ENCODE measurements around the gene LAMA2. TPM values are rescaled to one million over a fixed set of nuclear protein-coding genes. Genes with fewer than 3 reads are reported as not detected.

LAMA2 gene
- total and polyA plus RNA-seq, 7 donors: 0.46 to 131 (median 59.6) TPM

DNA sequence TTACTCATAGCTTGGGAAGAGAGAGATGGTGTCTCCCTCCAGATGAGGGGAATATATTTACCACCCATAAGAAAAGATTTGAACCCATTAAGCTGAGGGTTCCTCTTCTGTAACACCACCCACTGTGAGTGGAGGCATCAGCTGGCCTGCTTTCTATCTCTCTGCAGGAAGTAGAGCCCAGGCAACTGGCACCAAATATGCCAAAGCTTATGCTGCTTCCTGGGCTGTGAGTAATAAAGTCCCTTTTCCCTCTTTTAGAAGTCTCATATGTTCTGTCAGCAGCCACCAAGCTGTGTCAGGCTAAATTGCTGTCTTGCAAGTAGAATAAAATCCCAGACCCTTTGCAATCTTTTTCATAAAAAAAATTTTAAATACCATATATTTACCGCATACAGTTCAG lies 241.4 kb downstream of the LAMA2 start:
- Histone ChIP-seq H3K4me1 (no peaks in the 10 kb centered on the region), H3K27me3 (no peaks in the 10 kb centered on the region), H3K36me3 (no peaks in the 10 kb centered on the region), H3K9me3 (no peaks in the 10 kb centered on the region), H3K27ac (peak overlapping the region in 1 of 4 donors; percentile 12), H3K4me3 (no peak overlapping the region)
- no peak for DNase-seq
- intact Hi-C loops (cut with DNase I): no loop called here
- TF ChIP-seq, protein P1, sequence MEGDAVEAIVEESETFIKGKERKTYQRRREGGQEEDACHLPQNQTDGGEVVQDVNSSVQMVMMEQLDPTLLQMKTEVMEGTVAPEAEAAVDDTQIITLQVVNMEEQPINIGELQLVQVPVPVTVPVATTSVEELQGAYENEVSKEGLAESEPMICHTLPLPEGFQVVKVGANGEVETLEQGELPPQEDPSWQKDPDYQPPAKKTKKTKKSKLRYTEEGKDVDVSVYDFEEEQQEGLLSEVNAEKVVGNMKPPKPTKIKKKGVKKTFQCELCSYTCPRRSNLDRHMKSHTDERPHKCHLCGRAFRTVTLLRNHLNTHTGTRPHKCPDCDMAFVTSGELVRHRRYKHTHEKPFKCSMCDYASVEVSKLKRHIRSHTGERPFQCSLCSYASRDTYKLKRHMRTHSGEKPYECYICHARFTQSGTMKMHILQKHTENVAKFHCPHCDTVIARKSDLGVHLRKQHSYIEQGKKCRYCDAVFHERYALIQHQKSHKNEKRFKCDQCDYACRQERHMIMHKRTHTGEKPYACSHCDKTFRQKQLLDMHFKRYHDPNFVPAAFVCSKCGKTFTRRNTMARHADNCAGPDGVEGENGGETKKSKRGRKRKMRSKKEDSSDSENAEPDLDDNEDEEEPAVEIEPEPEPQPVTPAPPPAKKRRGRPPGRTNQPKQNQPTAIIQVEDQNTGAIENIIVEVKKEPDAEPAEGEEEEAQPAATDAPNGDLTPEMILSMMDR (IDR thresholded peaks at IDR 0.05): no peak
- no peak for TF ChIP-seq EP300 (IDR thresholded peaks at IDR 0.05)
- no peak for TF ChIP-seq POLR2A (IDR thresholded peaks at IDR 0.05)
- no peak for TF ChIP-seq POLR2AphosphoS5 (IDR thresholded peaks at IDR 0.05)
- 97 to 99% methylated on average over 1 of the region's 1 CpG for WGBS, 2 donors

DNA sequence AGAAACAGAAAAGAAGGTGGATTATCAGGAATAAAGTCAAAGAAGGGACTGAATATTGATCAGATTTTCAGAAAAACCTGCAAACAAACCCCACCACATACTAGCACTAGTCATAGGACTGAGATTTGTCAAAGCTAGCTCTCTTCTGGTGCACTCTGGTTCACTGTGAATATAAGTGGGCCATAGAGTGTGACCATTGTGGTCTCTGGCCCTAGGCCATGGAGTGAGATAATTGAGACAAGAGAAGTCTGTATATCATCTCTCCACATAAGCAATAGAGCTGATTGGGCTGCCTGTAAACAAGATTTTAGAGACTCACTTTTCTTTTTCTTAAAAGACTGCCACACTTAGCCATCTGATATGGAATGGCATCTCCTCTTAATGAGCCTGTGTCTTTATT lies 247.2 kb downstream of the LAMA2 start:
- H3K36me3 ChIP-seq: no peaks in the 10 kb centered on the region
- no peak for DNase-seq
- H3K27me3 ChIP-seq: no peaks in the 10 kb centered on the region
- TF ChIP-seq, protein P1 (IDR thresholded peaks at IDR 0.05): no peak
- TF ChIP-seq POLR2AphosphoS5 (IDR thresholded peaks at IDR 0.05) (no peak), EP300 (IDR thresholded peaks at IDR 0.05) (no peak), POLR2A (IDR thresholded peaks at IDR 0.05) (no peak)
- intact Hi-C loops (cut with DNase I): no loop called here
- H3K4me3 ChIP-seq: no peak overlapping the region
- H3K4me1 ChIP-seq: peaks cover 0 to 10% (median 0%) of the 10 kb centered on the region in 4 donors
- no peaks in the 10 kb centered on the region for H3K9me3 ChIP-seq
- peak overlapping the region in 3 of 4 donors; percentile 13 to 65 (median 16) for H3K27ac ChIP-seq

DNA sequence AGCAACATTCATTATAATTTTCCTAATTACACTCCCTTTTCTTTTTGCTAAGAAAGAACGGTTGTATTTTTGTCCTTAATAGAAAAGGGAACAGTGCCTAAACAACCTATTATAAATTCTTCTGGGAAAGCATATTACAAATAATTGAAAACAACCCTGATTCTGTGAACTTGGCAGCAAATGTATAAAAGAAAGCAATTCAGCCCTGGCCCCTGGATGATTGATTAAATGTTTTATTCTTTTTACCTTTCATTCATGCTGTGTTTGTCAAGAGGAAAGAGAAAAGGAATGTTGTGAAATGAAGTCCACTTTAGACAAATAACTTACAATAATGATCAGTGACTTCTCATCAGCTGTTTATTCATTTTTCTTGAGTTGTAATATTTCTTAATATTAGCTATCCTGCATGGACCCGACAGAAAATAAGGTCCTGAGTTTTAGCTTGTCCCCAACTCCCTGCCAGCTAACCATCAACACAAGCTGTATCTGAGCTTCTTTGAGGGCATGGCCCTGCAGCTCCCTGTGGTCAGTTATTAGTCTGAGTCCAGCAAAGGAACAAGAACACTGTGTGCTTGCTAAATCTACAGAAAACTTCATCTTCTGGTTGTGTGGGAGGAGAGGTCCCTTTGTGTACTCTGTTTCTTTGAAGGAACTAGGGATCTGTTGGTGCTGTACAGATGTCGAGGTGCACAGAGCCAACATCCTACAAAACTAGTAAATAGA lies 248.2 kb downstream of the LAMA2 start:
- DNase-seq: peak; percentile 91
- no peaks in the 10 kb centered on the region for H3K9me3 ChIP-seq
- no peak overlapping the region for H3K4me3 ChIP-seq
- peak overlapping the region; percentile 16 to 65 (median 30) for H3K27ac ChIP-seq
- H3K27me3 ChIP-seq: no peaks in the 10 kb centered on the region
- intact Hi-C loops (cut with DNase I): no loop called here
- WGBS, 2 donors: 78 to 80% methylated on average over 3 of the region's 3 CpGs
- peaks cover 0 to 10% (median 0%) of the 10 kb centered on the region in 4 donors for H3K4me1 ChIP-seq
- peak; percentile 21 to 51 (median 34) for TF ChIP-seq POLR2AphosphoS5 (IDR thresholded peaks at IDR 0.05)
- TF ChIP-seq EP300 (IDR thresholded peaks at IDR 0.05): no peak
- no peaks in the 10 kb centered on the region for H3K36me3 ChIP-seq

DNA sequence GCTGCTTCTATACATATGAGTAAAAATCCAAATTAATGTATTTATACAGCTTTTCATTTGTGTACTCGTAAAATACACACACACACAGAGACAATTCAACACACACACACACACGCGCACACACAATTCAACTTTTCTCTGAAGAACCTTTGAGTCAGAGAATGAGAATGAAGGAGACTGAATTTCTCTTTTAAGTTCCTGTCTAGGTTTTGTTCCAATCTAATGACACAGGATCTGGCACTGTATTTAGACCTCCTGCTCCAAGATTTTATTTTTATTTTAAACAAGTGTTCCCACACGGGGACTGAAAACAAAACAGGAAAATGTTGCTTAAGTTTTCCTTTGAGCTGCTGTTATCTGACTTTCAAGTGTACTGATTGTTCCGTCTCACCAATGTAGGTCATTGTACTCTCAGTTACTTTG lies 250.8 kb downstream of the LAMA2 start:
- Histone ChIP-seq H3K27ac (peak overlapping the region; percentile 3 to 75 (median 57)), H3K36me3 (no peaks in the 10 kb centered on the region), H3K9me3 (no peaks in the 10 kb centered on the region), H3K27me3 (no peaks in the 10 kb centered on the region), H3K4me3 (no peak overlapping the region), H3K4me1 (peaks cover 0 to 10% (median 0%) of the 10 kb centered on the region in 4 donors)
- TF ChIP-seq POLR2AphosphoS5 (IDR thresholded peaks at IDR 0.05): peak; percentile 26 to 57 (median 36)
- TF ChIP-seq, protein P1 (IDR thresholded peaks at IDR 0.05): no peak
- WGBS, 2 donors: 56 to 72% methylated on average over 5 of the region's 5 CpGs
- DNase-seq: no peak
- intact Hi-C loops (cut with DNase I): no loop called here

DNA sequence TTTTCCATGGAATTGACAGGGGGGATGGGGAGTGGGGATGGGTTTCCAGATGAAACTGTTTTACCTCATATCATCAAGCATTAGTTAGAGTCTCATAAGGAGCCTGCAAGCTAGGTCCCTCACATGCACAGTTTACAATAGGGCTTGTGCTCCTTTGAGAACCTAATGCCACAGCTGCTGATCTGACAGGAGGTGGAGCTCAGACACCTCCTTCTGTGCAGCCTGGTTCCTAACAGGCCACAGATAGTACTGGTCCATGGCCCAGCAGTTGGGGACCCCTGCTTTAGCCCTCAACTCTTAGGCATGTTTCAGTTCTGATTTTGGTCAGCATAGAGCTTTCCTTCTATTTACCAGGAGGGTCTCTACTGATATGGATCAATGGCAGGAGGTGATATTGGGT lies 251.6 kb downstream of the LAMA2 start:
- intact Hi-C loops (cut with DNase I): no loop called here
- DNase-seq: no peak
- Histone ChIP-seq H3K36me3 (no peaks in the 10 kb centered on the region), H3K27ac (peak overlapping the region; percentile 46 to 75 (median 57)), H3K4me1 (peaks cover 0 to 10% (median 0%) of the 10 kb centered on the region in 4 donors), H3K4me3 (no peak overlapping the region), H3K27me3 (no peaks in the 10 kb centered on the region), H3K9me3 (no peaks in the 10 kb centered on the region)
- TF ChIP-seq, protein P1 (IDR thresholded peaks at IDR 0.05): no peak
- TF ChIP-seq EP300 (IDR thresholded peaks at IDR 0.05) (no peak), POLR2A (IDR thresholded peaks at IDR 0.05) (no peak), POLR2AphosphoS5 (IDR thresholded peaks at IDR 0.05) (no peak)

All from sigmoid colon (tissue), 7 donors.